ENCODE results near the gene ZNF19. TPM values are rescaled to one million over a fixed set of nuclear protein-coding genes. Genes with fewer than 3 reads are reported as not detected.

ZNF19 gene
- total and polyA plus RNA-seq, 9 of the 15 experiments (the other 6 are each of a cell fraction or from before 2014, with no cell fraction given): 1.2 to 2.8 (median 1.8) TPM

DNA sequence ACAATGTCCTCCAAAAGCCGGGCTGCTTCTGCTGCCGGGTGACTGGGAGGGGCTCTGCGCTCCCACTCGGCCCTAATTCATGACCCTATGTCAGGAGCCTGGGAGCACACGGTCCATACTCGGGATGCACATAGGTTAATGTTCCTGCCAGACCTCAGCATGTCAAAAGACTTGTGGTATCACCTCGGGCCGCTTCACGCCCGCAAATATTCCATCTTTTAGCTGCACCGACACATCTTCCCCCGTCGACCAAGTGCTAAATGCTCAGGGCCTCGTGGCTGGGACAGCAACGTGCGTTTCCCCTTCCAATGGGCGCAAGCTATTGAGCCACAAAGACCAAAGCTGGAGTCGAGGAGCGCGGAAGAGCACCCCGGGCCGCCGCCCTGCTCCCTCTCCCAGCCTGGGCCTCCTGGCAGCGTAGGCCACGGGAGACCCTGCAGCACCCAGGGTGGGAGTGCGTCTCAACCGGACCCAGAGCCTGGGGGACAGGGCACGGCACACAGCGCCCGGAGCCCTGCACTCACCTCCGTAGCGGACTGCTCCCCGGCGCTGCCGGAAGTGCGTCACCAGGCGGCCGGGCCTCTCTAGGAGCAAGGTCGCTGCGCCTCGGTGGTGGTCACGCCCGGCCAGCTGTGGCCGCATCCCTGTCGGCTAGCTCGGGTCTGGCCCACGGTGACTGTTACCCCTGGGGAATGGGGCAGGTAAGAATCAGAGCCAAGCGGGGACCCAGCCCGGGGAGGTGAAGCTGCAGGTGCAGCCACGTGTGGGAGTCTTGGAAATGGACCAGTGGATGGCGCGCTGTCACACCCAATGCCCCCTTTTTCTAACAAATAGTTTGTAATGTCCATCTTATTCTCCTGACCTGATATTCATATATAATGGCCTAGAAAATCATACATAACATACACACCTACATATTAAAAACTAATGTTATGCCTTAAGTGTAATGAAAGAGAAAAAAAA lies 27.2 kb downstream of the ZNF19 start, which contains the start of gene ZNF23 (continued):
- TF ChIP-seq ESRRA (IDR thresholded peaks at IDR 0.05; ENCODE audit: borderline replicate concordance, low read depth): peak; percentile 85
- peak; percentile 80 for TF ChIP-seq TOE1 (IDR thresholded peaks at IDR 0.05; ENCODE audit: borderline replicate concordance)
- TF ChIP-seq TOE1 (CRISPR knock-in tag; IDR thresholded peaks at IDR 0.05; ENCODE audit: borderline replicate concordance, low read depth): peak; percentile 68; the same call in 1 of the 2 replicates
- TF ChIP-seq C11orf30 (IDR thresholded peaks at IDR 0.05; ENCODE audit: low read depth): peak; percentile 98
- peak; percentile 76 for TF ChIP-seq TAF1 (IDR thresholded peaks at IDR 0.05; ENCODE audit: control insufficient read depth, extremely low read depth, insufficient read depth, low read length, severe bottlenecking)
- peak in 1 of 2 experiments; percentile 26; a peak in 1 of 4 replicates for TF ChIP-seq SIX5 (IDR thresholded peaks at IDR 0.05; ENCODE audit: borderline replicate concordance in 1 of 2, insufficient read depth in 1 of 2, low read depth in 1 of 2, low read length in 2 of 2)
- TF ChIP-seq, protein P1, sequence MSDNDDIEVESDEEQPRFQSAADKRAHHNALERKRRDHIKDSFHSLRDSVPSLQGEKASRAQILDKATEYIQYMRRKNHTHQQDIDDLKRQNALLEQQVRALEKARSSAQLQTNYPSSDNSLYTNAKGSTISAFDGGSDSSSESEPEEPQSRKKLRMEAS (CRISPR knock-in tag; IDR thresholded peaks at IDR 0.05): peak; percentile 93
- no peak for TF ChIP-seq THRAP3 (IDR thresholded peaks at IDR 0.05; ENCODE audit: borderline replicate concordance)
- TF ChIP-seq, protein P2, sequence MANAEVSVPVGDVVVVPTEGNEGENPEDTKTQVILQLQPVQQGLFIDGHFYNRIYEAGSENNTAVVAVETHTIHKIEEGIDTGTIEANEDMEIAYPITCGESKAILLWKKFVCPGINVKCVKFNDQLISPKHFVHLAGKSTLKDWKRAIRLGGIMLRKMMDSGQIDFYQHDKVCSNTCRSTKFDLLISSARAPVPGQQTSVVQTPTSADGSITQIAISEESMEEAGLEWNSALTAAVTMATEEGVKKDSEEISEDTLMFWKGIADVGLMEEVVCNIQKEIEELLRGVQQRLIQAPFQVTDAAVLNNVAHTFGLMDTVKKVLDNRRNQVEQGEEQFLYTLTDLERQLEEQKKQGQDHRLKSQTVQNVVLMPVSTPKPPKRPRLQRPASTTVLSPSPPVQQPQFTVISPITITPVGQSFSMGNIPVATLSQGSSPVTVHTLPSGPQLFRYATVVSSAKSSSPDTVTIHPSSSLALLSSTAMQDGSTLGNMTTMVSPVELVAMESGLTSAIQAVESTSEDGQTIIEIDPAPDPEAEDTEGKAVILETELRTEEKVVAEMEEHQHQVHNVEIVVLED (CRISPR knock-in tag; IDR thresholded peaks at IDR 0.05): peak; percentile 49; the same call in 1 of the 2 replicates
- peak; percentile 78; the same call in 1 of the 2 replicates for TF ChIP-seq NR3C1 (CRISPR knock-in tag; IDR thresholded peaks at IDR 0.05)
- peak; percentile 98 for TF ChIP-seq KDM5B (IDR thresholded peaks at IDR 0.05; ENCODE audit: insufficient replicate concordance, low read depth, low read length)
- TF ChIP-seq, protein P3, sequence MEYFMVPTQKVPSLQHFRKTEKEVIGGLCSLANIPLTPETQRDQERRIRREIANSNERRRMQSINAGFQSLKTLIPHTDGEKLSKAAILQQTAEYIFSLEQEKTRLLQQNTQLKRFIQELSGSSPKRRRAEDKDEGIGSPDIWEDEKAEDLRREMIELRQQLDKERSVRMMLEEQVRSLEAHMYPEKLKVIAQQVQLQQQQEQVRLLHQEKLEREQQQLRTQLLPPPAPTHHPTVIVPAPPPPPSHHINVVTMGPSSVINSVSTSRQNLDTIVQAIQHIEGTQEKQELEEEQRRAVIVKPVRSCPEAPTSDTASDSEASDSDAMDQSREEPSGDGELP (CRISPR knock-in tag; IDR thresholded peaks at IDR 0.05; ENCODE audit: borderline replicate concordance): peak; percentile 99
- TF ChIP-seq, protein P4, sequence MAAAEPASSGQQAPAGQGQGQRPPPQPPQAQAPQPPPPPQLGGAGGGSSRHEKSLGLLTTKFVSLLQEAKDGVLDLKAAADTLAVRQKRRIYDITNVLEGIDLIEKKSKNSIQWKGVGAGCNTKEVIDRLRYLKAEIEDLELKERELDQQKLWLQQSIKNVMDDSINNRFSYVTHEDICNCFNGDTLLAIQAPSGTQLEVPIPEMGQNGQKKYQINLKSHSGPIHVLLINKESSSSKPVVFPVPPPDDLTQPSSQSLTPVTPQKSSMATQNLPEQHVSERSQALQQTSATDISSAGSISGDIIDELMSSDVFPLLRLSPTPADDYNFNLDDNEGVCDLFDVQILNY (CRISPR knock-in tag; IDR thresholded peaks at IDR 0.05): peak; percentile 76; the same call in 1 of the 2 replicates
- TF ChIP-seq, protein P5, sequence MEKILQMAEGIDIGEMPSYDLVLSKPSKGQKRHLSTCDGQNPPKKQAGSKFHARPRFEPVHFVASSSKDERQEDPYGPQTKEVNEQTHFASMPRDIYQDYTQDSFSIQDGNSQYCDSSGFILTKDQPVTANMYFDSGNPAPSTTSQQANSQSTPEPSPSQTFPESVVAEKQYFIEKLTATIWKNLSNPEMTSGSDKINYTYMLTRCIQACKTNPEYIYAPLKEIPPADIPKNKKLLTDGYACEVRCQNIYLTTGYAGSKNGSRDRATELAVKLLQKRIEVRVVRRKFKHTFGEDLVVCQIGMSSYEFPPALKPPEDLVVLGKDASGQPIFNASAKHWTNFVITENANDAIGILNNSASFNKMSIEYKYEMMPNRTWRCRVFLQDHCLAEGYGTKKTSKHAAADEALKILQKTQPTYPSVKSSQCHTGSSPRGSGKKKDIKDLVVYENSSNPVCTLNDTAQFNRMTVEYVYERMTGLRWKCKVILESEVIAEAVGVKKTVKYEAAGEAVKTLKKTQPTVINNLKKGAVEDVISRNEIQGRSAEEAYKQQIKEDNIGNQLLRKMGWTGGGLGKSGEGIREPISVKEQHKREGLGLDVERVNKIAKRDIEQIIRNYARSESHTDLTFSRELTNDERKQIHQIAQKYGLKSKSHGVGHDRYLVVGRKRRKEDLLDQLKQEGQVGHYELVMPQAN (IDR thresholded peaks at IDR 0.05; ENCODE audit: borderline replicate concordance): peak; percentile 91; the same call in 1 of the 2 replicates
- peak; percentile 89 for TF ChIP-seq CBX1 (IDR thresholded peaks at IDR 0.05; ENCODE audit: low read depth)
- peak; percentile 95 for TF ChIP-seq SP2 (IDR thresholded peaks at IDR 0.05; ENCODE audit: extremely low read depth, low read depth, low read length, poor library complexity, severe bottlenecking)
- TF ChIP-seq MTA3 (IDR thresholded peaks at IDR 0.05; ENCODE audit: borderline replicate concordance): 0 out of 2 replicates have a peak, but pooled peaks have one; percentile 36
- TF ChIP-seq ZNF347 (CRISPR knock-in tag; IDR thresholded peaks at IDR 0.05; ENCODE audit: low read depth): no peak
- no peak for TF ChIP-seq ZNF384 (IDR thresholded peaks at IDR 0.05; ENCODE audit: low read depth, low read length)
